ENCODE measurements around the gene S1PR5. TPM values are rescaled to one million over a fixed set of nuclear protein-coding genes. Genes with fewer than 3 reads are reported as not detected.

Gene S1PR5
- total and polyA plus RNA-seq, 9 of the 15 experiments (the other 6 are each of a cell fraction or from before 2014, with no cell fraction given): 0.03 to 0.54 (median 0.35) TPM; not detected in 4

GRCh38 chr19:10543420-10544241, 26.4 kb upstream of the S1PR5 start, which contains the start of gene ATG4D (continued):
- TF ChIP-seq ZNF398 (CRISPR knock-in tag; IDR thresholded peaks at IDR 0.05) (no peak), FOXK1 (CRISPR knock-in tag; IDR thresholded peaks at IDR 0.05; ENCODE audit: borderline replicate concordance) (no peak), ZFX (CRISPR knock-in tag; IDR thresholded peaks at IDR 0.05) (peak; percentile 40; the same call in 1 of the 2 replicates), DDX20 (tag; IDR thresholded peaks at IDR 0.05; ENCODE audit: low read depth) (no peak), CEBPB (tag; IDR thresholded peaks at IDR 0.05) (no peak), ZKSCAN1 (IDR thresholded peaks at IDR 0.05; ENCODE audit: low read depth, low read length) (no peak), NCOA1 (IDR thresholded peaks at IDR 0.05; ENCODE audit: low read depth) (peak; percentile 56; the same call in 1 of the 2 replicates), ZNF324 (CRISPR knock-in tag; IDR thresholded peaks at IDR 0.05) (no peak), ZC3H11A (IDR thresholded peaks at IDR 0.05; ENCODE audit: low read depth, low read length) (no peak), ZNF217 (CRISPR knock-in tag; IDR thresholded peaks at IDR 0.05) (no peak), FOXM1 (IDR thresholded peaks at IDR 0.05; ENCODE audit: low read depth) (peak; percentile 68), FOXM1 (CRISPR knock-in tag; IDR thresholded peaks at IDR 0.05; ENCODE audit: low read depth) (0 out of 2 replicates have a peak, but pooled peaks have one; percentile 34), SMC3 (conservative IDR thresholded peaks at IDR 0.05; ENCODE audit: insufficient read depth, low read depth, low read length) (no peak)
- TF ChIP-seq, protein P1, sequence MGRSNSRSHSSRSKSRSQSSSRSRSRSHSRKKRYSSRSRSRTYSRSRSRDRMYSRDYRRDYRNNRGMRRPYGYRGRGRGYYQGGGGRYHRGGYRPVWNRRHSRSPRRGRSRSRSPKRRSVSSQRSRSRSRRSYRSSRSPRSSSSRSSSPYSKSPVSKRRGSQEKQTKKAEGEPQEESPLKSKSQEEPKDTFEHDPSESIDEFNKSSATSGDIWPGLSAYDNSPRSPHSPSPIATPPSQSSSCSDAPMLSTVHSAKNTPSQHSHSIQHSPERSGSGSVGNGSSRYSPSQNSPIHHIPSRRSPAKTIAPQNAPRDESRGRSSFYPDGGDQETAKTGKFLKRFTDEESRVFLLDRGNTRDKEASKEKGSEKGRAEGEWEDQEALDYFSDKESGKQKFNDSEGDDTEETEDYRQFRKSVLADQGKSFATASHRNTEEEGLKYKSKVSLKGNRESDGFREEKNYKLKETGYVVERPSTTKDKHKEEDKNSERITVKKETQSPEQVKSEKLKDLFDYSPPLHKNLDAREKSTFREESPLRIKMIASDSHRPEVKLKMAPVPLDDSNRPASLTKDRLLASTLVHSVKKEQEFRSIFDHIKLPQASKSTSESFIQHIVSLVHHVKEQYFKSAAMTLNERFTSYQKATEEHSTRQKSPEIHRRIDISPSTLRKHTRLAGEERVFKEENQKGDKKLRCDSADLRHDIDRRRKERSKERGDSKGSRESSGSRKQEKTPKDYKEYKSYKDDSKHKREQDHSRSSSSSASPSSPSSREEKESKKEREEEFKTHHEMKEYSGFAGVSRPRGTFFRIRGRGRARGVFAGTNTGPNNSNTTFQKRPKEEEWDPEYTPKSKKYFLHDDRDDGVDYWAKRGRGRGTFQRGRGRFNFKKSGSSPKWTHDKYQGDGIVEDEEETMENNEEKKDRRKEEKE (IDR thresholded peaks at IDR 0.05; ENCODE audit: borderline replicate concordance in 1 of 2, control insufficient read depth in 1 of 2, low read depth in 2 of 2, low read length in 1 of 2): no peak
- TF ChIP-seq, protein P2, sequence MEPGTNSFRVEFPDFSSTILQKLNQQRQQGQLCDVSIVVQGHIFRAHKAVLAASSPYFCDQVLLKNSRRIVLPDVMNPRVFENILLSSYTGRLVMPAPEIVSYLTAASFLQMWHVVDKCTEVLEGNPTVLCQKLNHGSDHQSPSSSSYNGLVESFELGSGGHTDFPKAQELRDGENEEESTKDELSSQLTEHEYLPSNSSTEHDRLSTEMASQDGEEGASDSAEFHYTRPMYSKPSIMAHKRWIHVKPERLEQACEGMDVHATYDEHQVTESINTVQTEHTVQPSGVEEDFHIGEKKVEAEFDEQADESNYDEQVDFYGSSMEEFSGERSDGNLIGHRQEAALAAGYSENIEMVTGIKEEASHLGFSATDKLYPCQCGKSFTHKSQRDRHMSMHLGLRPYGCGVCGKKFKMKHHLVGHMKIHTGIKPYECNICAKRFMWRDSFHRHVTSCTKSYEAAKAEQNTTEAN (CRISPR knock-in tag; IDR thresholded peaks at IDR 0.05): no peak
- TF ChIP-seq, protein P3, sequence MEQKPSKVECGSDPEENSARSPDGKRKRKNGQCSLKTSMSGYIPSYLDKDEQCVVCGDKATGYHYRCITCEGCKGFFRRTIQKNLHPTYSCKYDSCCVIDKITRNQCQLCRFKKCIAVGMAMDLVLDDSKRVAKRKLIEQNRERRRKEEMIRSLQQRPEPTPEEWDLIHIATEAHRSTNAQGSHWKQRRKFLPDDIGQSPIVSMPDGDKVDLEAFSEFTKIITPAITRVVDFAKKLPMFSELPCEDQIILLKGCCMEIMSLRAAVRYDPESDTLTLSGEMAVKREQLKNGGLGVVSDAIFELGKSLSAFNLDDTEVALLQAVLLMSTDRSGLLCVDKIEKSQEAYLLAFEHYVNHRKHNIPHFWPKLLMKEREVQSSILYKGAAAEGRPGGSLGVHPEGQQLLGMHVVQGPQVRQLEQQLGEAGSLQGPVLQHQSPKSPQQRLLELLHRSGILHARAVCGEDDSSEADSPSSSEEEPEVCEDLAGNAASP (IDR thresholded peaks at IDR 0.05): no peak
- TF ChIP-seq, protein P4, sequence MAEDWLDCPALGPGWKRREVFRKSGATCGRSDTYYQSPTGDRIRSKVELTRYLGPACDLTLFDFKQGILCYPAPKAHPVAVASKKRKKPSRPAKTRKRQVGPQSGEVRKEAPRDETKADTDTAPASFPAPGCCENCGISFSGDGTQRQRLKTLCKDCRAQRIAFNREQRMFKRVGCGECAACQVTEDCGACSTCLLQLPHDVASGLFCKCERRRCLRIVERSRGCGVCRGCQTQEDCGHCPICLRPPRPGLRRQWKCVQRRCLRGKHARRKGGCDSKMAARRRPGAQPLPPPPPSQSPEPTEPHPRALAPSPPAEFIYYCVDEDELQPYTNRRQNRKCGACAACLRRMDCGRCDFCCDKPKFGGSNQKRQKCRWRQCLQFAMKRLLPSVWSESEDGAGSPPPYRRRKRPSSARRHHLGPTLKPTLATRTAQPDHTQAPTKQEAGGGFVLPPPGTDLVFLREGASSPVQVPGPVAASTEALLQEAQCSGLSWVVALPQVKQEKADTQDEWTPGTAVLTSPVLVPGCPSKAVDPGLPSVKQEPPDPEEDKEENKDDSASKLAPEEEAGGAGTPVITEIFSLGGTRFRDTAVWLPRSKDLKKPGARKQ (CRISPR knock-in tag; IDR thresholded peaks at IDR 0.05): no peak

Data from K562 (cell line).